ENCODE data around the gene BHLHE23. TPM values are rescaled to one million over a fixed set of nuclear protein-coding genes. Genes with fewer than 3 reads are reported as not detected.
A peak's percentile ranks its signal among the peaks of the same experiment; 100 is the strongest.
"Not testable (repeated sequence)": the region's sequence is repeated elsewhere in the genome, so short reads cannot be mapped to it uniquely, and the experiment has no call there.

BHLHE23 gene
- total RNA-seq, 1 donor from 2014 or later = 2.6 TPM

DNA sequence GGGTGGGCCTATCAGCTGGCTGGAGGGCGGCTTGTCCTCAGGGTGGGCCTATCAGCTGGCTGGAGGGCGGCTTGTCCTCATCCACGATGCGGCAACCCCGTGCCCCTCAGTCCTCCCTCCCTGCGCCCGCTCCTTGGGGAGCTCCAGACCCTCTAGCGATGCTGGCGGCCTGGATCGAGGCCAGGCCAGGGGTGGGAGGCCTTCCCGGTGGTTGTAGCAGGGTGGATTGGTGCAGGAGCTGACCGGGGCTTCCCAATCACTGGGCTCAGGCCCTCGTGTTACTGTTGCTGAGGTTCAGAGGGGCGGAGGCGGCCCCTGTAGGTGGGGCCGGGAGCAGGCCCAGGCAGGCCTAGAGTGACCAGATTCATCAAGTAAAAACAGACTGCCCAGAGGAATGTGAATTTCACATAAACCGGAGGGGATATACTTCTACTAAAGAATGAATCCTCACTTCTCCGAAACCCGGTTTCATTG lies 45.4 kb downstream of the BHLHE23 start:
- DNase-seq (ENCODE audit: low spot score) = peak; percentile 61

DNA sequence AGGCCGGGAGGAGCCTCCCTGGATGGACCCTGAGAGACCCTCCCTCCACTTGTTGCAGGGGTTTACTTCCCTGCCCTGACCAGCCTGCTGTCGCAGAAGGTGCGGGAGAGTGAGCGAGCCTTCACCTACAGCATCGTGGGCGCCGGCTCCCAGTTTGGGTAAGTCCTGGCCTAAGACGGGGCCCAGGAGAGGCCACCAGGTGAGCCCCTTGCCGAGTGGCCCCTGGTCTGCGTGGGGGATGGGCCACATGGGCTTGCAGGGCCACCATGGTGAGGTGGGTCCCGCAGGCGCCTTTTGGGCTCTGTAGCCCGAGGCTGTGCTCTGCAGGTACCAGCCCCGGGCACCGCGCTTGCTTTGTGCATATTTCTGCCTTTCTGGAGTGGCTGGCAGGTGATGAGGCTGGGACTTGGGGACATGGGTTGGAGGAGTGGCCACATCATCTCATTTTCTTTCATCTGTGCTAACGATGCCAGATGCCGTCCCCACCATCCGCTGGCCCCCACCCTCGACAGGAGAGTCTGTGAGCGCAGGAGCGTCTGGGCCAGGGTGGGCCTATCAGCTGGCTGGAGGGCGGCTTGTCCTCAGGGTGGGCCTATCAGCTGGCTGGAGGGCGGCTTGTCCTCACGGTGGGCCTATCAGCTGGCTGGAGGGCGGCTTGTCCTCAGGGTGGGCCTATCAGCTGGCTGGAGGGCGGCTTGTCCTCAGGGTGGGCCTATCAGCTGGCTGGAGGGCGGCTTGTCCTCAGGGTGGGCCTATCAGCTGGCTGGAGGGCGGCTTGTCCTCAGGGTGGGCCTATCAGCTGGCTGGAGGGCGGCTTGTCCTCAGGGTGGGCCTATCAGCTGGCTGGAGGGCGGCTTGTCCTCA lies 46.1 kb downstream of the BHLHE23 start:
- DNase-seq (ENCODE audit: low spot score) = not testable (repeated sequence)

DNA sequence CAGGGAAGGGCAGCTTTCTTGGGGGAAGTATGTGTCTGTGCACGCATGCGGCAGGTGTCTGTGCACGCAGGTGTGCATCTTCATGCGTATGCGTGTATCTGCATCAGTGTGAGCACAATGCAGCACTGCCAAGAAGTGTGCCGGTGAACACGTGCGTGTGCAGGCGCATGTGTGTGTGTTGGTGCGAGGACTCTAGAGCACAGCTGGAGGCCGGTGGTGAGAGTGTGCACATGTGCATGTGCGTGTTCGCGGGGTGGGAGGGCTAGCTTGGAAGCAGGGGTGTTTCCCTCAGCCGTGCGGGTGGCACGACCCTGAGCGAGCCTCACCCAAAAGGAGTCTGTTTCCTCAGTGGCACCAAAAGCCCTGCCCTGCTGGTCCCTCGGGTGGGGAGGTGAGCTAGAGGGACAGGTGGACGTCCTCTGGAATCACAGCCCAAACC lies 46.7 kb downstream of the BHLHE23 start:
- no peak for DNase-seq (ENCODE audit: low spot score)

DNA sequence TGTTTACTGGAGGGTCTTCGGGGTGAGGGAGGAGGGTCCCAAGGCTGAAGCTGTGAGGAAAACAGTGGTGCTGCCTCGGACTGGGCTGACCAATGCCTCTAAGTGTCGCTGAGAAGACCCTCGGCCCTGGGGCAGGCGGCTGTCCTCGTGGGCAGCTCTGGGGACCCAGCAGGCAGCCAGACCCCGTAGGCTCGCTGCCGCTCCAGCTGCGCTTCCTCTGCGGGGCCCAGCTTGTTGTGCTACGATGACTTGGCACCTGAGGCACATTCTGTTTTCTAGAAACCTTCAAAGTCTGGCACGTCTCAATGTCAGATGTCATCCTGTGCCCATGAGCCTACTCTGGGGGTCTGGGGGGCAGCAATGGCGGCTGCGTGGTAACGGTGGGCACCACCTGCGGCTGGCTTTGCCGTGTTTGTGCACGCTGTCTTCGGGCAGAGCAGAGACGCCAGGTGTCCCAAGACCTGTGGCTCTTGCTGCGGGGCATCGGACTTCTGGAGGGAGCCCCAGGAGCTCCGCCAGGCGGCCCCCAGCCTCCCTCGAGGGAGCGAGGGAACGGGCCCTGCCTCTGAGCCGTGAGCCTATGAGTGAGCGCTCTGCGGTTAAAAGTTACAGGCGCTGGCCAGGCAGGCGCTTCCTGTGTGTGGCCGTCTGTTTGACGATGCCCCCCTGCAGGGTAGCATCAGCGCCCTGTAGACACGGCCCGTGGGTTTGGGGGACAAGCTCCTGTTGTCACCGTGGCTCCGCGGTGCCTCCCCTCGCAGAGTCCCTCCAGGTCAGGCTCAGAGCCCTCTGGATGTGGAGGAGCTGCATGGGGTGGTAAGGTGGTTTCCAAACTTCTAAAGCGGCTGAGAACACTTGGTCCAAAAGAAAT lies 47.4 kb downstream of the BHLHE23 start:
- DNase-seq (ENCODE audit: low spot score) = no peak

DNA sequence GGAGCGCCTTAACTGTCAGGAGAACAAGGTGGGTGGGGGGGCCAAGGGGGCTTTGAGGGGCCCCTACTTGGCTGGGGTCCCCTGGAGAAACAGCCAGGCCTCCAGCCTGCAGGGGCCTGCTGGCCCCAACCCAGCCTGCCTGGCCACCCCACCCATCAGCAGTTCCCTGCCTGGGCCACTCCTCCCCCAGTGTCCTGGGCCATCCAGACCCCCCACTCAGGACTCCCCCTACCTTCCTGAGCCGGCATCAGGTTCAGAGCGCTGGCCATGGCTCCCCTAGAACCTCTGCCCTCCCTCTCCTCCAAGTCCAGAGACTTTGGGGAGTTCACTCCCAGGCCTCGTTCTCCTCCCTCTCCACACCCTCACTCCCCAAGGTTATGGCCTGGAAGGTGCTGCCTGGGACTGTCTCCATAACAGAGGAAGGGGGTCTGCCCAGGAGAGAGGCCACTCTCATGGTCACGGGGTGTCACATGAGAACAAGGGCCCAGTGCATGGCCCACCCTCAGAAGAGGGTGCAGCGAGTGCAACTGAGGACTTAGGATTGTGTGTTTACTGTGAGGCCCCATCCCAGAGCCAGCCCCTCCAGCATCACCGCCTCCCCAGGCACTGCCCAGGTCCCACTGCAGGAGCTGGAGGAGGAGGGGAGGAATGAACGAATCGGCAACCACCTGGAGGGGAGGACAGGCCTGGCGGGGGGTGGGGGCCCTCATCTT lies 48.2 kb downstream of the BHLHE23 start:
- DNase-seq (ENCODE audit: low spot score) = no peak

DNA sequence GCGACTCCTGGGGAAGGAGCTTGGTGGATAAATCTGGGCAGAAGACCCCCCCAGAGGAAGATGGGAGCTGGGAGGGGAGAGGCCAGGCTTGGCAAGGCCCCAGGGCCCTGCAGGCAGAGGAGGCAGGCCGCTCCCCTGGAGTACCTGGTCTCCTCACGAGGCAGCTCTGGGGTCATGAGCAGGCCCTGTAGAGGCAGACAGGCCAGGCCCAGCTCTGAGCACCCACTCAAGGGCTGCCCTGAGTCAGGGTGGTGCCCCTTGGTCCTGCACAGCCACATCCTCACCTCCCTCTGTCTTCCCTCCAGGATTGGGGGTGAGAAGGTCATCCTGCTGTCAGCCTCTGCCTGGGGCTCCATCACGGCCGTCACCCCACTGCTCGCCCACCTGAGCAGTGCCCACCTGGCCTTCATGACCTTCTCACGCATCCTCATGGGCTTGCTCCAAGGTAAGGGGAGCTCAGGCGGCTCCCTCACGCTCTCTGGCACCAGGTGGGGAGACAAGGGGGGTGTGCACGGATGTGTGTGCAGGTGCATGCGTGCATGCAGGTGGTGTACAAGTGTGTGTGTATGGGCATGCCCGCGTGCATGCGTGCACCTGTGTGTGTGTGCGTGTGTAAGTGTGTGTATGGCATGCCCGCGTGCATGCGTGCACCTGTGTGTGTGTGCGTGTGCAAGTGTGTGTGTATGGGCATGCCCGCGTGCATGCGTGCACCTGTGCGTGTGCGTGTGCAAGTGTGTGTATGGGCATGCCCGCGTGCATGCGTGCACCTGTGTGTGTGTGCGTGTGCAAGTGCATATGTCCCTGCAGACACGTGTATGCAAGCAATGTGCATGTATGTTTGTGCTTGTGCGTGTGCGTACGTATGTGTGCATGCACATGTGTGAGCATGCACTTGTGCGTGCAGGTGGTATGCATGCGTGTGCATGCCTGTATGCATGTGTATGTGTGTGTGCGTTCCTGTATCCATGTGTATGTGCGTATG lies 49.3 kb downstream of the BHLHE23 start:
- DNase-seq (ENCODE audit: low spot score) = no peak

DNA sequence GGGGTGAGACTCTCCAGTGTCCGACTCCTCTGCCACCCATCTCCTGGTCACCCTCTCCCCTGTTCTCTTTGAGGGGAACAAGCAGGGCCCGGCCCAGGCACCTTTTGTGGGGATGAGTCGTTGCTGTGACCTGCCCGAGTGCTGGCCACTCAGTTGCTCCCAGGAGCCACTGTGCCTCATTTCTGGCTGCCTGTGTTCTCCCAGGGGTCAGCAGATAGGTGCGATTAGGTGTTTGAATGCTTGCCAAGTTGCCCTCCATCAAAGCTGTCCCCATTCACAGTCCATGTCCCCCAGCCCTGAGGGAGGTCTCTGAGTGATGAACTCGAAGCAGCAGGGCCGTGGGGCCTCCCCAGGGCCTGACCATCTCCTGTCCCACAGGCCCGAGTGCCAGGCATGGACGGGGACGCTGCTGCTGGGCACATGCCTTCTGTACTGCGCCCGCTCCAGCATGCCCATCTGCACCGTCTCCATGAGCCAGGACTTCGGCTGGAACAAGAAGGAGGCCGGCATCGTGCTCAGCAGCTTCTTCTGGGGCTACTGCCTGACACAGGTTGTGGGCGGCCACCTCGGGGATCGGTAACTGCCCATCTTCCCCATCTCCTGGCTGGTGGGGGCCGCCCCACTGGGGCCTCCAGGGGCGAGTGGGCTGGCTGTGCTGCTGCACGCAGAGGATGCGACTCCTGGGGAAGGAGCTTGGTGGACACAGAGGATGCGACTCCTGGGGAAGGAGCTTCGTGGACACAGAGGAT lies 50.2 kb downstream of the BHLHE23 start:
- no peak for DNase-seq (ENCODE audit: low spot score)

Other genes starting within 250 kb of the BHLHE23 start
- 6.3 TPM for gene MRGBP, start 210.5 kb downstream of the BHLHE23 start, total RNA-seq (ENCODE audit: insufficient read depth, low replicate concordance)
- gene OGFR, start 202.1 kb downstream of the BHLHE23 start, total RNA-seq (ENCODE audit: insufficient read depth, low replicate concordance) = 13.7 TPM
- gene COL9A3, start 189.9 kb downstream of the BHLHE23 start, total RNA-seq (ENCODE audit: insufficient read depth, low replicate concordance) = 37.1 TPM
- gene TCFL5, start 145.1 kb downstream of the BHLHE23 start, total RNA-seq (ENCODE audit: insufficient read depth, low replicate concordance) = 21.9 TPM
- gene DIDO1, start 80.5 kb downstream of the BHLHE23 start, total RNA-seq (ENCODE audit: insufficient read depth, low replicate concordance) = 46.9 TPM
- 31.5 TPM for gene GID8, start 68.8 kb downstream of the BHLHE23 start, total RNA-seq (ENCODE audit: insufficient read depth, low replicate concordance)
- gene SLC17A9, start 54.3 kb downstream of the BHLHE23 start, total RNA-seq (ENCODE audit: insufficient read depth, low replicate concordance) = 11.1 TPM
- 13.0 TPM for gene YTHDF1, start 209.2 kb upstream of the BHLHE23 start, total RNA-seq (ENCODE audit: insufficient read depth, low replicate concordance)
- 2.9 TPM for gene BIRC7, start 228.9 kb upstream of the BHLHE23 start, total RNA-seq (ENCODE audit: insufficient read depth, low replicate concordance)
- not detected for gene NKAIN4, start 247.5 kb upstream of the BHLHE23 start, total RNA-seq (ENCODE audit: insufficient read depth, low replicate concordance)

Measured in umbilical cord (tissue), 2 donors.